Left colon (tissue), 2 donors: ENCODE measurements around the gene MFSD6. TPM values are rescaled to one million over a fixed set of nuclear protein-coding genes. Genes with fewer than 3 reads are reported as not detected.

Experiments
- ATAC-seq: fragments of 200-7000 bp; cut with Tn5 transposase; one replicate; pipeline ENCODE4 v1.9.1; 2020; ENCODE audit warnings: mild to moderate bottlenecking, moderate library complexity
- DNase-seq, 2 donors: peaks; one replicate each; pipeline ENCODE4 v3.0.0-alpha.2; 2020
- intact Hi-C, 2 donors: fragments of 100-400 bp; cut with DNase I in 1 of 2; cut with micrococcal nuclease in 1 of 2; formaldehyde crosslinking; loops; one replicate each; pipeline versions ENCODE4 v1.11.2 to v1.14.0; 2022; cut with DNase I, micrococcal nuclease
- total RNA-seq, 2 donors: library from RNA; stranded (reverse); fragmentation: NEBNext Ultra II Directional; extraction: Animal tissue kit (Norgen Biotek cat#: 25700); gene quantifications; one replicate each; pipeline ENCODE4 v1.2.1, GENCODE V29; 2021
- donor health status: DM: no; HTN: no; CAD: no.
- donor health status: DM: yes; HTN: yes; CAD: no.

MFSD6 gene
- total RNA-seq, 2 donors from 2014 or later: 71.8 to 84.6 TPM

DNA sequence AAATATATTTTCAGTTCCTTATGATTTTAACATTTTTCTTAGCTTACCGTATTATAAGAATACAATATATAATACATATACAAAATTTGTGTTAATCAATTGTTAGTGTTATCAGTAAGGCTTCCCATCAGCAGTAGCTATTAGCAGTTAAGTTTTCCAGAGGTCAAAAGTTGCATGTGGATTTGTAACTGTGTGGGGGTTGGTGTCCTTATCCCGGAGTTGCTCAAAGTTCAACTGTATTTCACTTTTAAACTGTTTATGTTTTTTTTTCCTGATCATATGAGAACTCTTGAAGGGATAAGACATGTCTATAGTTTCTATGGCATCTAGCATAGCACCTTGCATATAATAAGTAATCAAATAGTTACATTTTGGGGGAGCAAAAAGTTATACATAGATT lies 11.9 kb upstream of the MFSD6 start:
- DNase-seq: no peak
- intact Hi-C loops: no loop called here
- no peak for ATAC-seq

GRCh38 chr2:190402986-190403603 lies 5.1 kb upstream of the MFSD6 start:
- intact Hi-C loops: no loop called here
- DNase-seq: no peak
- ATAC-seq: no peak

DNA sequence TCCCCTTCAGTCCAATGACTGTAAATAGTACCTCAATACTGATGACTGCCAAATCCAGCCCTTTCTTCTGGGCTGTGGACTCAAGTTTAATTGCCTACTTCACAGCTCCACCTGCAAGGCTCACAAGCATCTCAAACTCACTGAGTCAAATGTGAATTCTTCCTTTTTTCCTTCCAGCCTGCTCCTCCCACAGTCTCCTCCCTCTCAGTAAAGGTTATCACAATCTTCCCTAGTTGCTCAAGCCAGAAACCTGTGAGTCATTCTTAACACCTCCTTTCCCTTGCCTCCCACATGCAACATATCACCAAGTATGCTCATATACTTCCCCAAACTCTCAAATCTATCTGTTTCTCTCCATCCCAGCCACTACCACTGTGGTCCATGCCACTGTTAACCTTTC lies 3.7 kb upstream of the MFSD6 start:
- DNase-seq (no peak), ATAC-seq (peak; percentile 56)
- intact Hi-C loops: no loop called here

GRCh38 chr2:190405070-190405469 lies 3.1 kb upstream of the MFSD6 start:
- intact Hi-C loops: no loop called here
- DNase-seq: no peak

GRCh38 chr2:190405995-190406394 lies 2.2 kb upstream of the MFSD6 start:
- no peak for DNase-seq
- intact Hi-C loops: no loop called here
- no peak for ATAC-seq

More at GRCh38 chr2:190405070-190405469, 3.1 kb upstream of the MFSD6 start:
- ATAC-seq: no peak

DNA sequence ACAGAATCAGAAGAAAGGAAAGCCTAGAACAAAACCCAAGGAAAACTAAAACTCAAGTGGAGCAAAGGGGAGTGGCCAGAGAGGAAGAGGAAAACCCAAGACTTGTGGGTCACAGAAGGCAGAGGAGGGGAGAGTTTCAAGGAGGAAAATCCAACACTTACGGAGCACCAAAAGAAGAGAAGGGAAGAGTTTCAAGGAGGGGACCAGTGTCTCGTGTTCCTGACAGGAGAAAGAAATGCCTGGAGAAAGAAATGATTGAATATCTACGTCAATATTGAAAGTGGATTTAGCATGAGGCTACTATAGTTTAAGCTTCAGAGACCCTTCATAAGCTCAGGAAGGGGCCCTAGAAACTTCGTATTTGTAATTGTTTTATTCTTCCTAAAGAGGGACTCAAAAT lies 1.4 kb upstream of the MFSD6 start:
- ATAC-seq (no peak), DNase-seq (no peak)
- intact Hi-C loops: no loop called here

DNA sequence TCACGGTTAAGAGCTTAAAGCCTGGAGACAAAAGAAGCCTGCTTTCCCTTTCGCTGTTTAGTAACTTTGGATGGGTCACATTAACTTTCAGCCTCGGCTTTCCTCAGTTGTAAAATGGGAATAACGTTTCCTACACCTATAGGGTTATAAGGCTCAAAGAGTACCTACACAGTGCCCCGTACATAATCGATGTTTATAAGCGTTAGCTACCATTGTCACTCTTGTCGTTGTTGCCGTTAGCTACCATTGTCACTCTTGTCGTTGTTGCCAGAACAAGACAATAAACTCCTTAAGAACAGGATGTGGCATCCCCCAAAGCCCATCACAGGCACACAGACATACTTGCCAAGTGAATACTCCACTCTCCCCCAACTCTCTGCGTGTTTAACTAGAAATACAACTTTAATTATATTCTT lies 901 bp upstream of the MFSD6 start:
- DNase-seq (no peak), ATAC-seq (no peak)
- intact Hi-C loops: no loop called here

- peak; percentile 58 for ATAC-seq
Measured at GRCh38 chr2:190408538-190409271, 550 bp downstream of the MFSD6 start.

GRCh38 chr2:190409616-190410015 lies 1.5 kb downstream of the MFSD6 start:
- intact Hi-C loops: no loop called here
- ATAC-seq (no peak), DNase-seq (no peak)

More at GRCh38 chr2:190408538-190409271, 550 bp downstream of the MFSD6 start:
- DNase-seq: peak; percentile 61 to 78
- intact Hi-C loops: no loop called here

DNA sequence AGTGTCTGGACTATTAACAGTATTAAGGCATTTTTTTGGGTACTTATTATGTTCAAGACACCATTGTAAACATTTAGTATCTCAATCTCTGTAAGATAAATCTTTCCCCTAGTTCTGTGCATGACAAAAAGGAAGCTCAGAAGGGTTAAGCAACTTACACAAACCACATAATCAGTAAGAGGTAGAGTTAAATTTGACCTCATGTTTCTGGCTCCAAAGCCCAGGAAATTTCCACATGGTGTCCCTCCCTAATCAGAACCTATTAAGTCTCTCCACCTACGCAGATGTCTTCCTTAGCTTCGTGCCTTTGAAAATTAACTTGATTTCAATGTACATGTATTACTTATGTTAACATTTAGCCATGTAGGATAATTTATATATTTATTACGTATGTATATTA lies 2.0 kb downstream of the MFSD6 start:
- ATAC-seq (no peak), DNase-seq (no peak)
- intact Hi-C loops: no loop called here

- ATAC-seq (no peak), DNase-seq (no peak)
- intact Hi-C loops: no loop called here
Measured at GRCh38 chr2:190412966-190413365, 4.8 kb downstream of the MFSD6 start.

- ATAC-seq: no peak
Measured at GRCh38 chr2:190413421-190413820, 5.3 kb downstream of the MFSD6 start.

DNA sequence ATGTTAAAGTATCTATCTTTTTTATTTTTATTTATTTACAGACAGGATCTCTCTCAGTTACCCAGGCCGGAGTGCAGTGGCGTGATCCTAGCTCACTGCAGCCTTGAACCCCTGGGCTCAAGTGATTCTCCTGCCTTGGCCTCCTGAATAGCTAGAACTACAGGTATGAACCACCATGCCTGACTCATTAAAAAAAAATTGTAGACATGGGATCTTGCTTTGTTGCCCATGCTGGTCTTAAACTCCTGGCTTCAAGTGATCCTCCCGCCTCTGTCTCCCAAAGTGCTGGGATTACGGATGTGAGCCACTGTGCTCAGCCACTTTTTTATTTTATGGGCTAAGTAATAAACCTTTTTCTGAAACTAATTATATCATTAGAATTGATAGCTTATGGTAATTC lies 7.1 kb downstream of the MFSD6 start:
- no peak for DNase-seq
- intact Hi-C loops: no loop called here
- no peak for ATAC-seq

More at GRCh38 chr2:190413421-190413820, 5.3 kb downstream of the MFSD6 start:
- intact Hi-C loops: no loop called here
- no peak for DNase-seq

DNA sequence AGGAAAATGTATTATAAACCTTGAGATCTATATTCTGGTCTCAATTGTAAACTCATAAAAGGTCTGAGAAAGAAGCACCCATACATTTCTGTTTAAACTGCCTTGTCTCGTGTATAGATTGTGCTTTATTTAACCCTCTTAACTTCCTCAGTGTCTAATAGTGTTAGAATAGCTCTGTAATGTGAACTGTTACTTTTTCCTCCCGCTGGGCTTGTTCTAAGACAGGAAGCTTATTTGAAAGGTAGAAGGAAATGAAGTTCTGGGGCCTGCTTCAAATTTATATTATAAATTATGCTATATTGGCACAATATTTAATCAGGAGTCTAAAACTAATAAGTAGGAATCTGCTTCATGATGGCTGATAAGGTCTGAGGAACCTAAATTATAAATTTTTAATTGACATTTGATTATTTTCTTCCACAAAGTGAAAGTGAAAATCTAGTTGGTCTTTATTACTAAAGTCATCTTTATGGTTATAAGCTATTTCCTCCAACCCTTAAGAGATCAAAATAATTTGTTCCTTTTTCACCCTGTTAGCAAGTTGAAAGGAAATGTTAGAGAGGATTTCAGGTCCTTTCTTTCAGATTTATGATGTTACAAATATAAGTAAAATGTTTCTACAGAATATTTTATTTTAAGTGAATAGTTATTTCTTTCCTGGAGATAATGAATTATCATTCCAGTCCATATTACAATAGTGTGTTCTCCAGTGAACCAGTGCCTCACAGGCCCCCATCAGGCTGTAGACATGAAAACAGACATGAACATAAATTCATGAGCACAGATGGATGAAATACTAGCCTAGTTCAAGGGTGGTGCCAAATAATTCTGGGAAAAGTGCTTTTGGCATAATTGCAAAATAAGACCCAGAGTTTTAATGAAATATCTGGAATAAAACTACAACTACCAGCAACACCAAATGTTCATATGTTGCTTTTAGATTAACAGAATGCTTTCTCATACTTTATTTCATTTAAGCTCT lies 7.9 kb downstream of the MFSD6 start:
- no peak for ATAC-seq
- intact Hi-C loops: no loop called here
- no peak for DNase-seq

- intact Hi-C loops: no loop called here
- DNase-seq (no peak), ATAC-seq (no peak)
Measured at GRCh38 chr2:190417045-190417842, 9.1 kb downstream of the MFSD6 start.

GRCh38 chr2:190418727-190419126 lies 10.6 kb downstream of the MFSD6 start:
- intact Hi-C loops: no loop called here
- ATAC-seq (no peak), DNase-seq (no peak)

DNA sequence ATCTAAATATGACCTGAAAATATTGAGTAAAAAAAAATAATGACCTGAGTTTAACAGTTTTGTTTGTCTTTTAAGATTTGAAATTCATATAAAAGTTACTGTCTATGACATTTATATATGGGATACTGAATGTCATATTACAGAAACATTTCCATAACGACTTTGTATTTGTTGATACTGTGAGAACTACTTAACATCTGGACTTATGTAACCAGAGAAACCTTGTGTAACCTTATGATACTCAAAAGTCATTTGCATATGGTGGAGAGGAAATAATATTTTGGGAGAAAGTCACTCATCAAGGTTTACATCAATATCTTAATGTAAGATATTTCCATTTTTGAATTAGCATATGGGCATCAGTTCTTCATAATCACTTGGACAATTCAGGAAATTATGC lies 12.6 kb downstream of the MFSD6 start:
- no peak for ATAC-seq
- DNase-seq: no peak
- intact Hi-C loops: no loop called here

DNA sequence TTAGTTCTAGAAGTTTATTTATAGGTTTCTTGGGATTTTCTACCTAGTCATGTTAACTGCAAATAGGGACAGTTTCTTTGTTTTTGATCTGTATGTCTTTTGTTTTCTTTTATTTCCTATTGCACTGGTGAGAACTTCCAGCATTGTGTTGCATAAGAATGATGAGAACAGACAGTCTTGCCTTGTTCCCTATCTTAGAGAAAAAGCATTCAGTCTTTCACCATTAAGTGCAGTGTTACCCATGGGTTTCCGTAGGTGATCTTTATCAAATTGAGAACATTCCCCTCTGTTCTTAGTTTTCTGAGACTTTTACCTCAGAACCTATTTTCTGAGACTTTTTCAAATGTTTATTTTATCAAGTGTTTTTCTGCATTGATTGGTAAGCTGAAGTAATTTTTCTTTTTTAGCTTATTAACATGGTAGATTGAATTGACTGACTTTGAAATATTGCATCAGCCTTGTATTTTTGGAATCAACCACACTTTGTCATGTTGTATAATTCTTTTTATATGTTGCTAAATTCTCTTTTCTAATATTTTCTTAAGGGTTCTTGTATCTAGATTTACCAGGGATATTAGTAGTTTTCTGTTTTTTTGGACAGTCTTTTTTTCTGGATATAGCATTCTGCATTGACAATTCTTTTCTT lies 17.2 kb downstream of the MFSD6 start:
- ATAC-seq: no peak
- DNase-seq: no peak
- intact Hi-C loops: no loop called here
